Activated CD8-positive, alpha-beta memory T cell treated with anti-CD3 and anti-CD28 coated beads, Interleukin-2, amount 50 U/mL, for 48 hours (primary cell): ENCODE measurements around the gene SCN7A.
A peak's percentile ranks its signal among the peaks of the same experiment; 100 is the strongest.
"Not testable (repeated sequence)": the region's sequence is repeated elsewhere in the genome, so short reads cannot be mapped to it uniquely, and the experiment has no call there.

Experiments used
- DNase-seq: peaks from one replicate; pipeline ENCODE4 v3.0.0-alpha.2; 2020

The SCN7A gene

GRCh38 chr2:166494140-166494624, at the start of gene SCN7A:
Gene SCN7A, minus strand, starts transcription at chr2:166494249. Its CDS starts 16,553 bp downstream, at chr2:166477696.
- DNase-seq, result peak; percentile 42

GRCh38 chr2:166539340-166540162, 45.5 kb upstream of the SCN7A start:
- DNase-seq, result no peak

GRCh38 chr2:166536111-166536510, 42.1 kb upstream of the SCN7A start:
- DNase-seq, result no peak

GRCh38 chr2:166521155-166521554, 27.1 kb upstream of the SCN7A start:
- DNase-seq, result no peak

GRCh38 chr2:166520604-166521003, 26.6 kb upstream of the SCN7A start:
- DNase-seq, result no peak

- no peak for DNase-seq
These were observed 25.4 kb upstream of the SCN7A start for GRCh38 chr2:166519391-166519962.

- no peak for DNase-seq
These were observed 24.8 kb upstream of the SCN7A start for GRCh38 chr2:166518634-166519390.

GRCh38 chr2:166517533-166518061, 23.5 kb upstream of the SCN7A start:
- no peak for DNase-seq

GRCh38 chr2:166516712-166517303, 22.8 kb upstream of the SCN7A start:
- no peak for DNase-seq

GRCh38 chr2:166513952-166514351, 19.9 kb upstream of the SCN7A start:
- DNase-seq, result no peak

- no peak for DNase-seq
These were observed 5.2 kb upstream of the SCN7A start for GRCh38 chr2:166499281-166499680.

GRCh38 chr2:166491461-166491860, 2.6 kb downstream of the SCN7A start:
- no peak for DNase-seq

GRCh38 chr2:166487171-166487570, 6.9 kb downstream of the SCN7A start:
- DNase-seq, result no peak

GRCh38 chr2:166485558-166486178, 8.4 kb downstream of the SCN7A start:
- DNase-seq, result no peak

- DNase-seq, result no peak
These were observed 21.7 kb downstream of the SCN7A start for GRCh38 chr2:166472332-166472731.

GRCh38 chr2:166468124-166469024, 25.7 kb downstream of the SCN7A start:
- DNase-seq, result no peak

- no peak for DNase-seq
These were observed 29.9 kb downstream of the SCN7A start for GRCh38 chr2:166464187-166464586.

- no peak for DNase-seq
These were observed 30.4 kb downstream of the SCN7A start for GRCh38 chr2:166463640-166464039.

- DNase-seq, result no peak
These were observed 35.4 kb downstream of the SCN7A start for GRCh38 chr2:166458674-166459073.

GRCh38 chr2:166455823-166456222, 38.2 kb downstream of the SCN7A start:
- DNase-seq, result not testable (repeated sequence)

- no peak for DNase-seq
These were observed 39.9 kb downstream of the SCN7A start for GRCh38 chr2:166454006-166454595.
